WTC11 (cell line): Measurements from ENCODE around the gene KAT6B. TPM values are rescaled to one million over a fixed set of nuclear protein-coding genes. Genes with fewer than 3 reads are reported as not detected.

Source experiments
- ATAC-seq: fragments of 200-7000 bp; cut with Tn5 transposase; 2 replicates; pipeline ENCODE4 v1.10.0; 2021; ENCODE audit warnings: mild to moderate bottlenecking, moderate library complexity
- CTCF ChIA-PET: fragments of 300-600 bp; sonication (Branson Sonifier 250); formaldehyde crosslinking; loops from one replicate; lab custom pipeline; 2021; ENCODE audit warnings: antibody characterized with exemption; lab: Charles Lee
- POLR2A ChIA-PET: fragments of 350-600 bp; sonication (Branson Sonifier 250); formaldehyde crosslinking; loops from one replicate; lab custom pipeline; 2021; ENCODE audit warnings: antibody characterized with exemption; lab: Charles Lee
- DNase-seq: peaks from one replicate; pipeline ENCODE4 v3.0.0; 2021; ENCODE audit warnings: low spot score
- H3K27ac Mint-ChIP-seq: 2 replicates; pipeline ENCODE4 v1.8.0; 2021; ENCODE audit warnings: mixed read lengths
- H3K27me3 Mint-ChIP-seq: 2 replicates; pipeline ENCODE4 v1.8.0; 2021; ENCODE audit warnings: low read depth, mild to moderate bottlenecking, moderate library complexity, mixed read lengths
- H3K36me3 Mint-ChIP-seq: 2 replicates; pipeline ENCODE4 v1.8.0; 2021; ENCODE audit warnings: mixed read lengths
- H3K4me1 Mint-ChIP-seq: 2 replicates; pipeline ENCODE4 v1.8.0; 2022; ENCODE audit warnings: mixed read lengths
- H3K4me3 Mint-ChIP-seq: 2 replicates; pipeline ENCODE4 v1.8.0; 2021; ENCODE audit warnings: mild to moderate bottlenecking, moderate library complexity, mixed read lengths
- H3K9me3 Mint-ChIP-seq: 2 replicates; pipeline ENCODE4 v1.8.0; 2021; ENCODE audit warnings: mixed read lengths
- ESRRA ChIP-seq: sonication (generic); formaldehyde crosslinking; IDR thresholded peaks from 2 replicates; pipeline ENCODE4 v1.8.1; 2022; ENCODE audit warnings: mild to moderate bottlenecking, missing genetic modification reagents, borderline replicate concordance
- GRHL2 ChIP-seq: fragments of 250-450 bp; sonication (Bioruptor Pico); IDR thresholded peaks from 2 replicates; pipeline ENCODE4 v1.8.0; 2022; ENCODE audit warnings: mild to moderate bottlenecking, moderate library complexity; ENCODE audit not compliant: insufficient replicate concordance, severe bottlenecking
- MXD4 ChIP-seq: fragments of 250-450 bp; sonication (Bioruptor Pico); IDR thresholded peaks from 2 replicates; pipeline ENCODE4 v1.8.0; 2021; ENCODE audit warnings: mild to moderate bottlenecking, moderate library complexity, borderline replicate concordance
- NFATC4 ChIP-seq: fragments of 250-450 bp; sonication (Bioruptor Pico); IDR thresholded peaks from 2 replicates; pipeline ENCODE4 v1.9.0; 2021; ENCODE audit warnings: mild to moderate bottlenecking
- NR2C2 ChIP-seq: sonication (generic); formaldehyde crosslinking; IDR thresholded peaks from 2 replicates; pipeline ENCODE4 v1.8.0; 2022; ENCODE audit warnings: mild to moderate bottlenecking, missing genetic modification reagents
- PRRX2 ChIP-seq: fragments of 250-450 bp; sonication (Bioruptor Pico); IDR thresholded peaks from 2 replicates; pipeline ENCODE4 v1.8.0; 2021; ENCODE audit warnings: mild to moderate bottlenecking
- ZNF219 ChIP-seq: sonication (generic); formaldehyde crosslinking; IDR thresholded peaks from 2 replicates; pipeline ENCODE4 v1.8.0; 2023; ENCODE audit warnings: missing genetic modification reagents, mild to moderate bottlenecking, borderline replicate concordance
- ZNF232 ChIP-seq: sonication (generic); formaldehyde crosslinking; IDR thresholded peaks from 2 replicates; pipeline ENCODE4 v1.8.0; 2022; ENCODE audit warnings: mild to moderate bottlenecking, missing genetic modification reagents
- ZNF671 ChIP-seq: fragments of 250-450 bp; sonication (Bioruptor Pico); IDR thresholded peaks from 2 replicates; pipeline ENCODE4 v1.8.0; 2021; ENCODE audit warnings: mild to moderate bottlenecking
- total RNA-seq: library from RNA; stranded (reverse); gene quantifications from 3 replicates; pipeline ENCODE4 v1.2.3, GENCODE V29; 2021
- TF ChIP-seq, protein P1 (sequence below): sonication (generic); formaldehyde crosslinking; IDR thresholded peaks from 2 replicates; pipeline ENCODE4 v1.8.1; 2022; ENCODE audit warnings: mild to moderate bottlenecking, moderate library complexity, missing genetic modification reagents
- TF ChIP-seq, protein P2 (sequence below): fragments of 250-450 bp; sonication (Bioruptor Pico); IDR thresholded peaks from 2 replicates; pipeline ENCODE4 v1.9.0; 2021; ENCODE audit warnings: mild to moderate bottlenecking
- TF ChIP-seq, protein P3 (sequence below): fragments of 250-450 bp; sonication (Bioruptor Pico); conservative IDR thresholded peaks from 2 replicates; pipeline ENCODE4 v1.9.0; 2021; ENCODE audit warnings: mild to moderate bottlenecking
- TF ChIP-seq, protein P4 (sequence below): sonication (generic); formaldehyde crosslinking; IDR thresholded peaks from 2 replicates; pipeline ENCODE4 v1.8.1; 2023; ENCODE audit warnings: mild to moderate bottlenecking, missing genetic modification reagents, borderline replicate concordance
- TF ChIP-seq, protein P5 (sequence below): sonication (generic); formaldehyde crosslinking; IDR thresholded peaks from 2 replicates; pipeline ENCODE4 v1.8.1; 2022; ENCODE audit warnings: mild to moderate bottlenecking, missing genetic modification reagents, moderate library complexity, borderline replicate concordance
- TF ChIP-seq, protein P6 (sequence below): fragments of 250-450 bp; sonication (Bioruptor Pico); IDR thresholded peaks from 2 replicates; pipeline ENCODE4 v1.9.0; 2021; ENCODE audit warnings: mild to moderate bottlenecking, borderline replicate concordance

Gene KAT6B
- total RNA-seq, 1 experiment from 2014 or later: 18.5 TPM

DNA sequence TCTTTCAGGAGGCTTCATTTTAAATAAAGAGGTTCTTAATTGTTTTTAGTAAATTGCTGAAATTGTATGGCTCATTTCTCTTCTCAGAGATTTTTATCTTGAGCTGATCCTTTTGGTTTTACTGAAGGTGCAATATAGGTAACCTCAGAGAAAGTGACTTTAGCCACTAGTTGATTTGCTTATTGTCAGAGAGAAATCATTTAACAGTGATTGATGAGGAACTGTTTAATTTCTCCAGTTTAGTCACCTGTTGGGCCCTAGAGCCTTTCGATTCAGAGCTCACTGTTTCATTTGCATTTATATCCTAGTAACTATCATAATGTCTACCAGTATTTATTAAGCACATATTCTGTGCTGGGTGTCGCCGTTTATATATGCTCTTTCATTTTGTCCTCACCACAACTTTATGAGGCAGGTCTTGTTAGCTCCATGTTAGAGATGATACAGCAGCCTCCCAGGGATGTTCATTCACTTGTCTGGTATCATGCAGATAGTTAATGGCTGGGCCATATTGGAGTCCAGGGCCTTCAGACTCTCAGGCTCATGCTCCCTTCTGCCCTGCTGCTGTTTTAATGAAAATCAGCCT lies 42.1 kb downstream of the KAT6B start:
- H3K4me3 Mint-ChIP-seq: no peak overlapping the region
- H3K36me3 Mint-ChIP-seq: no peaks in the 10 kb centered on the region
- H3K9me3 Mint-ChIP-seq: no peaks in the 10 kb centered on the region
- H3K27me3 Mint-ChIP-seq: no peaks in the 10 kb centered on the region
- DNase-seq (no peak), ATAC-seq (no peak)
- ChIA-PET POLR2A (no interaction called here), CTCF (no interaction called here)
- TF ChIP-seq, protein P1, sequence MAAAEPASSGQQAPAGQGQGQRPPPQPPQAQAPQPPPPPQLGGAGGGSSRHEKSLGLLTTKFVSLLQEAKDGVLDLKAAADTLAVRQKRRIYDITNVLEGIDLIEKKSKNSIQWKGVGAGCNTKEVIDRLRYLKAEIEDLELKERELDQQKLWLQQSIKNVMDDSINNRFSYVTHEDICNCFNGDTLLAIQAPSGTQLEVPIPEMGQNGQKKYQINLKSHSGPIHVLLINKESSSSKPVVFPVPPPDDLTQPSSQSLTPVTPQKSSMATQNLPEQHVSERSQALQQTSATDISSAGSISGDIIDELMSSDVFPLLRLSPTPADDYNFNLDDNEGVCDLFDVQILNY (CRISPR knock-in tag): no peak
- TF ChIP-seq ZNF232 (no peak), NFATC4 (no peak), MXD4 (CRISPR knock-in tag) (no peak), ESRRA (no peak), NR2C2 (CRISPR knock-in tag) (no peak), PRRX2 (CRISPR knock-in tag) (no peak), ZNF219 (CRISPR knock-in tag) (no peak), GRHL2 (CRISPR knock-in tag) (no peak), ZNF671 (CRISPR knock-in tag) (no peak)
- TF ChIP-seq, protein P2, sequence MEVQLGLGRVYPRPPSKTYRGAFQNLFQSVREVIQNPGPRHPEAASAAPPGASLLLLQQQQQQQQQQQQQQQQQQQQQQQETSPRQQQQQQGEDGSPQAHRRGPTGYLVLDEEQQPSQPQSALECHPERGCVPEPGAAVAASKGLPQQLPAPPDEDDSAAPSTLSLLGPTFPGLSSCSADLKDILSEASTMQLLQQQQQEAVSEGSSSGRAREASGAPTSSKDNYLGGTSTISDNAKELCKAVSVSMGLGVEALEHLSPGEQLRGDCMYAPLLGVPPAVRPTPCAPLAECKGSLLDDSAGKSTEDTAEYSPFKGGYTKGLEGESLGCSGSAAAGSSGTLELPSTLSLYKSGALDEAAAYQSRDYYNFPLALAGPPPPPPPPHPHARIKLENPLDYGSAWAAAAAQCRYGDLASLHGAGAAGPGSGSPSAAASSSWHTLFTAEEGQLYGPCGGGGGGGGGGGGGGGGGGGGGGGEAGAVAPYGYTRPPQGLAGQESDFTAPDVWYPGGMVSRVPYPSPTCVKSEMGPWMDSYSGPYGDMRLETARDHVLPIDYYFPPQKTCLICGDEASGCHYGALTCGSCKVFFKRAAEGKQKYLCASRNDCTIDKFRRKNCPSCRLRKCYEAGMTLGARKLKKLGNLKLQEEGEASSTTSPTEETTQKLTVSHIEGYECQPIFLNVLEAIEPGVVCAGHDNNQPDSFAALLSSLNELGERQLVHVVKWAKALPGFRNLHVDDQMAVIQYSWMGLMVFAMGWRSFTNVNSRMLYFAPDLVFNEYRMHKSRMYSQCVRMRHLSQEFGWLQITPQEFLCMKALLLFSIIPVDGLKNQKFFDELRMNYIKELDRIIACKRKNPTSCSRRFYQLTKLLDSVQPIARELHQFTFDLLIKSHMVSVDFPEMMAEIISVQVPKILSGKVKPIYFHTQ: no peak
- TF ChIP-seq, protein P3, sequence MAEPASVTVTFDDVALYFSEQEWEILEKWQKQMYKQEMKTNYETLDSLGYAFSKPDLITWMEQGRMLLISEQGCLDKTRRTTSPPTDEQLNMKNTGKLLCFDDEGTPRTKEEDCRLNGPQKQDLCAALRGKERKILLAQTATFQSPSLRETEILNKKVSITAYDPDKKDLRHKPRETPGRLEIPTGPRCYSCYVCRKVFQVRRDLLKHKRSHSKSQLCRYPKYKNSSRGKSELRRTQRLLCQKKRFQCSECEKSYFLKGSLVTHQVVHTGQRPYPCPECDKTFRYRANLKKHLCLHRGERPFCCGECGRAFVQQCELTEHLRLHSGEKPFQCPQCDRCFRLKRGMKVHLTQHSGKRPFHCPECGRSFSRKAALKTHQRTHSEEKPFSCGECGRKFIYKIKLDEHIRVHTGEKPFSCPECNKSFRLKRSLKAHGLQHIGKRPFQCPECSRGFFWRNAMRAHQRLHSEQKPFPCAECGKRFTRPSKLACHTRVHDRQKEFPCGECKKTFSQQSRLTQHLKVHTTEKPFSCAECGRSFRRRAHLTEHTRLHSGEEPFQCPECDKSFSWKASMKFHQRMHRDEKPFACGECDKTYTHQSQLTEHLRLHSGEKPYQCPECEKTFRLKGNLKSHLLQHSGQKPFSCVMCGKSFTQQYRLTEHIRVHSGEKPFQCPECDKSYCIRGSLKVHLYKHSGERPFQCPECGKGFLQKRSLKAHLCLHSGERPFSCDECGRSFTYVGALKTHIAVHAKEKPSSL (CRISPR knock-in tag): no peak
- TF ChIP-seq, protein P4, sequence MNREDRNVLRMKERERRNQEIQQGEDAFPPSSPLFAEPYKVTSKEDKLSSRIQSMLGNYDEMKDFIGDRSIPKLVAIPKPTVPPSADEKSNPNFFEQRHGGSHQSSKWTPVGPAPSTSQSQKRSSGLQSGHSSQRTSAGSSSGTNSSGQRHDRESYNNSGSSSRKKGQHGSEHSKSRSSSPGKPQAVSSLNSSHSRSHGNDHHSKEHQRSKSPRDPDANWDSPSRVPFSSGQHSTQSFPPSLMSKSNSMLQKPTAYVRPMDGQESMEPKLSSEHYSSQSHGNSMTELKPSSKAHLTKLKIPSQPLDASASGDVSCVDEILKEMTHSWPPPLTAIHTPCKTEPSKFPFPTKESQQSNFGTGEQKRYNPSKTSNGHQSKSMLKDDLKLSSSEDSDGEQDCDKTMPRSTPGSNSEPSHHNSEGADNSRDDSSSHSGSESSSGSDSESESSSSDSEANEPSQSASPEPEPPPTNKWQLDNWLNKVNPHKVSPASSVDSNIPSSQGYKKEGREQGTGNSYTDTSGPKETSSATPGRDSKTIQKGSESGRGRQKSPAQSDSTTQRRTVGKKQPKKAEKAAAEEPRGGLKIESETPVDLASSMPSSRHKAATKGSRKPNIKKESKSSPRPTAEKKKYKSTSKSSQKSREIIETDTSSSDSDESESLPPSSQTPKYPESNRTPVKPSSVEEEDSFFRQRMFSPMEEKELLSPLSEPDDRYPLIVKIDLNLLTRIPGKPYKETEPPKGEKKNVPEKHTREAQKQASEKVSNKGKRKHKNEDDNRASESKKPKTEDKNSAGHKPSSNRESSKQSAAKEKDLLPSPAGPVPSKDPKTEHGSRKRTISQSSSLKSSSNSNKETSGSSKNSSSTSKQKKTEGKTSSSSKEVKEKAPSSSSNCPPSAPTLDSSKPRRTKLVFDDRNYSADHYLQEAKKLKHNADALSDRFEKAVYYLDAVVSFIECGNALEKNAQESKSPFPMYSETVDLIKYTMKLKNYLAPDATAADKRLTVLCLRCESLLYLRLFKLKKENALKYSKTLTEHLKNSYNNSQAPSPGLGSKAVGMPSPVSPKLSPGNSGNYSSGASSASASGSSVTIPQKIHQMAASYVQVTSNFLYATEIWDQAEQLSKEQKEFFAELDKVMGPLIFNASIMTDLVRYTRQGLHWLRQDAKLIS (CRISPR knock-in tag): no peak
- TF ChIP-seq, protein P5, sequence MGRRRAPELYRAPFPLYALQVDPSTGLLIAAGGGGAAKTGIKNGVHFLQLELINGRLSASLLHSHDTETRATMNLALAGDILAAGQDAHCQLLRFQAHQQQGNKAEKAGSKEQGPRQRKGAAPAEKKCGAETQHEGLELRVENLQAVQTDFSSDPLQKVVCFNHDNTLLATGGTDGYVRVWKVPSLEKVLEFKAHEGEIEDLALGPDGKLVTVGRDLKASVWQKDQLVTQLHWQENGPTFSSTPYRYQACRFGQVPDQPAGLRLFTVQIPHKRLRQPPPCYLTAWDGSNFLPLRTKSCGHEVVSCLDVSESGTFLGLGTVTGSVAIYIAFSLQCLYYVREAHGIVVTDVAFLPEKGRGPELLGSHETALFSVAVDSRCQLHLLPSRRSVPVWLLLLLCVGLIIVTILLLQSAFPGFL (CRISPR knock-in tag): no peak
- TF ChIP-seq, protein P6, sequence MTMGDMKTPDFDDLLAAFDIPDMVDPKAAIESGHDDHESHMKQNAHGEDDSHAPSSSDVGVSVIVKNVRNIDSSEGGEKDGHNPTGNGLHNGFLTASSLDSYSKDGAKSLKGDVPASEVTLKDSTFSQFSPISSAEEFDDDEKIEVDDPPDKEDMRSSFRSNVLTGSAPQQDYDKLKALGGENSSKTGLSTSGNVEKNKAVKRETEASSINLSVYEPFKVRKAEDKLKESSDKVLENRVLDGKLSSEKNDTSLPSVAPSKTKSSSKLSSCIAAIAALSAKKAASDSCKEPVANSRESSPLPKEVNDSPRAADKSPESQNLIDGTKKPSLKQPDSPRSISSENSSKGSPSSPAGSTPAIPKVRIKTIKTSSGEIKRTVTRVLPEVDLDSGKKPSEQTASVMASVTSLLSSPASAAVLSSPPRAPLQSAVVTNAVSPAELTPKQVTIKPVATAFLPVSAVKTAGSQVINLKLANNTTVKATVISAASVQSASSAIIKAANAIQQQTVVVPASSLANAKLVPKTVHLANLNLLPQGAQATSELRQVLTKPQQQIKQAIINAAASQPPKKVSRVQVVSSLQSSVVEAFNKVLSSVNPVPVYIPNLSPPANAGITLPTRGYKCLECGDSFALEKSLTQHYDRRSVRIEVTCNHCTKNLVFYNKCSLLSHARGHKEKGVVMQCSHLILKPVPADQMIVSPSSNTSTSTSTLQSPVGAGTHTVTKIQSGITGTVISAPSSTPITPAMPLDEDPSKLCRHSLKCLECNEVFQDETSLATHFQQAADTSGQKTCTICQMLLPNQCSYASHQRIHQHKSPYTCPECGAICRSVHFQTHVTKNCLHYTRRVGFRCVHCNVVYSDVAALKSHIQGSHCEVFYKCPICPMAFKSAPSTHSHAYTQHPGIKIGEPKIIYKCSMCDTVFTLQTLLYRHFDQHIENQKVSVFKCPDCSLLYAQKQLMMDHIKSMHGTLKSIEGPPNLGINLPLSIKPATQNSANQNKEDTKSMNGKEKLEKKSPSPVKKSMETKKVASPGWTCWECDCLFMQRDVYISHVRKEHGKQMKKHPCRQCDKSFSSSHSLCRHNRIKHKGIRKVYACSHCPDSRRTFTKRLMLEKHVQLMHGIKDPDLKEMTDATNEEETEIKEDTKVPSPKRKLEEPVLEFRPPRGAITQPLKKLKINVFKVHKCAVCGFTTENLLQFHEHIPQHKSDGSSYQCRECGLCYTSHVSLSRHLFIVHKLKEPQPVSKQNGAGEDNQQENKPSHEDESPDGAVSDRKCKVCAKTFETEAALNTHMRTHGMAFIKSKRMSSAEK (CRISPR knock-in tag): no peak
- TF ChIP-seq, all 79 proteins: peak for 0
- H3K27ac Mint-ChIP-seq: no peak overlapping the region
- peaks cover 23% of the 10 kb centered on the region for H3K4me1 Mint-ChIP-seq
